Renal cortex interstitium (tissue), 11 donors: ENCODE data around the gene PRKRIP1. TPM values are rescaled to one million over a fixed set of nuclear protein-coding genes. Genes with fewer than 3 reads are reported as not detected.
"Not testable (repeated sequence)": the region's sequence is repeated elsewhere in the genome, so short reads cannot be mapped to it uniquely, and the experiment has no call there.

Experiments used
- DNase-seq, 11 donors: peaks; one replicate each; pipeline ENCODE4 v3.0.0-alpha.2; 2013; ENCODE audit warnings: low read depth in 9 of 11, low spot score in 4 of 11; ENCODE audit errors: extremely low read depth in 1 of 11
- polyA plus RNA-seq, 3 donors: library from polyadenylated mRNA; unstranded; fragments of 120-200 nt; gene quantifications; one replicate each; pipeline ENCODE4 v1.2.1, GENCODE V29; 2013; ENCODE audit not compliant: insufficient read length in 3 of 3

Gene PRKRIP1
- polyA plus RNA-seq, 3 donors: 30.2 to 45.2 (median 39.9) TPM

DNA sequence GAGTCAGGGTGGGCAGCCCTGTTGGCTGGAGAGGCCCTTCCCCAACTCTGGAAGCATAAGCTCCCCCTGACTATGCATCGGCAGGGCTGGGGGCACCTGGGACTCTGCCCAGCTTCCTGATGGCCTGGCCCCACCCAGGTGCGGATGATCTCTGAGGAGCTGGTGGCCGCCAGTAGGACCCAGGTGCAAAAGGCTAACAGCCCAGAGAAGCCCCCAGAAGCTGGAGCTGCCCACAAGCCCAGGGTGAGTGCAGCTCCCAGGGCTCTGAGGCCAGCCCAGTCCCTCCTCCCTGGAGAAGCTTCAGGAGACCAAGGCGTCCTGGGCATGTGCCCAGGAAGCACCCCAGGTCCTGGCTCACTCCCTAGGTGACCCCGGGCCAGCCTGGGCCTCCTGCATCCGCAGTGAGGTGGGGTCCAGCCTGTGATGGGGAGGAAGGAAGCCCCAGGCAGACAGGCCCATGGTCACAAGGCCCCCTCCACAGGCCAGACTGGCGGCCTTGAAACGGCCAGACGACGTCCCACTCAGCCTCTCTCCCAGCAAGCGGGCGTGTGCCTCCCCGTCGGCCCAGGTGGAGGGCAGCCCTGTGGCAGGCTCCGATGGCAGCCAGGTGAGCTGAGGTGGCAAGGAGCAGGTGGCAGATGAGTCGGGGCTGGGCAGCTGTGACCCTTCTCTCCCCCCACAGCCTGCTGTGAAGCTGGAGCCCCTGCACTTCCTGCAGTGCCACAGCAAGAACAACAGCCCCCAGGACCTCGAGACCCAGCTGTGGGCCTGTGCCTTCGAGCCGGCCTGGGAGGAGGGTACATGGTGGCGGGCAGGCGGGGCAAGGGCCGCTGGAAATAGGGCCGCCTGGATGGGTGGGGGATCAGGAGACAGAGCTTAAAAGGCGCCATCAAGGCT is 71.7 kb downstream of the PRKRIP1 start:
- no peak for DNase-seq

DNA sequence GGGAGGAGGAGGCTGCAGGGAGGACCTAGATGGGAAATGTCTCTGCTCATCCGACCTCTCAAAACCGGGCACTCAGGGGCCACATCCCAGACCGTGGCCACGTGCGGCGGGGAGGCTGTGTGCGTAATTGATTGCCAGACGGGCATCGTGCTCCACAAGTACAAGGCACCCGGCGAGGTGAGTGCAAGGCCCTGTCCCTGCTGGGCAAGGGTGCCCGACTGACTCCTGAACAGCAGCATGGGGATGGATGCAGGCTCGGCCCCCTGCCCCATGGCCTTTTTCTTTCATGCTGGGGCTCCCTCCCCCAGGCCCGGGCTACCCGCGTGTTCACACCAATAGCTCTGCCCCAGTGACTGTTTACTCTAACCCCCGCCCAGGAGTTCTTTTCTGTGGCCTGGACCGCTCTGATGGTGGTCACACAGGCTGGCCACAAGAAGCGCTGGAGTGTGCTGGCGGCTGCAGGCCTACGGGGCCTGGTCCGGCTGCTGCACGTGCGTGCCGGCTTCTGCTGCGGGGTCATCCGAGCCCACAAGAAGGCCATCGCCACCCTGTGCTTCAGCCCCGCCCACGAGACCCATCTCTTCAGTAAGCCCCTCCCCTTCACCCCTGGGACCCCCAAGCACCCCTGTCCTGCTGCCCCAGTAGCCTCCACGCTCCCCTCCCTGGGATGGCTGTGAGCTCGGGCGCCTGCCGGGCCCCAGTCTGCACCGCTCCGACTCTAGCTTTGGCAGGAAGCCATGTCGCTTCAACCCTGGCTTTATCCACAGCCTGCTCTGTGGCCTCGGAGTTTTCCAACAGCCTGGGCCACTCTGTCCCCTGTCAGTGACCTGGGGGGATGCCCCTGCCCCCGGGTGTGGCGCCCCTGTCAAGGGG is 72.6 kb downstream of the PRKRIP1 start:
- no peak for DNase-seq

DNA sequence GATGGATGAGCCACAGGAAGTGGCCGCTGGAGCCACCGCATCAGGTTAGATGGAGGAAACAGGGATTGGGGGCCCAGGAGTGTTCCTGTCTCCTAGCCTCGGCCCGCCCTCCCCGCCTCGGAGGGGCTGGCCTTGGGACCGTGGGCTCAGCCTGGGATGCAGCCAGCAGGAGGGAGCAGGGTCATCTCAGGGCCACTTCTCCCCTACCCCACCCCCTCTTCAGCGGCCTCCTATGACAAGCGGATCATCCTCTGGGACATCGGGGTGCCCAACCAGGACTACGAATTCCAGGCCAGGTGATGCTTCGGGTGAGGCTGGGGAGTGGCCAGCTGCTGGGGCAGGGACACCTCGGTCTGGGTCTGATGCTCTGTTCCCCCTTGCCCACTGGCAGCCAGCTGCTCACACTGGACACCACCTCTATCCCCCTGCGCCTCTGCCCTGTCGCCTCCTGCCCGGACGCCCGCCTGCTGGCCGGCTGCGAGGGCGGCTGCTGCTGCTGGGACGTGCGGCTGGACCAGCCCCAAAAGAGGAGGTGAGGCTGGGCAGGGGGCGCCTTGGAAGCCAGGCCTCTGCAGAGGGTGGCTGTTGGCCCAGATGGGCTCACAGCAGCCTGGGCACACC is 73.3 kb downstream of the PRKRIP1 start:
- no peak for DNase-seq

DNA sequence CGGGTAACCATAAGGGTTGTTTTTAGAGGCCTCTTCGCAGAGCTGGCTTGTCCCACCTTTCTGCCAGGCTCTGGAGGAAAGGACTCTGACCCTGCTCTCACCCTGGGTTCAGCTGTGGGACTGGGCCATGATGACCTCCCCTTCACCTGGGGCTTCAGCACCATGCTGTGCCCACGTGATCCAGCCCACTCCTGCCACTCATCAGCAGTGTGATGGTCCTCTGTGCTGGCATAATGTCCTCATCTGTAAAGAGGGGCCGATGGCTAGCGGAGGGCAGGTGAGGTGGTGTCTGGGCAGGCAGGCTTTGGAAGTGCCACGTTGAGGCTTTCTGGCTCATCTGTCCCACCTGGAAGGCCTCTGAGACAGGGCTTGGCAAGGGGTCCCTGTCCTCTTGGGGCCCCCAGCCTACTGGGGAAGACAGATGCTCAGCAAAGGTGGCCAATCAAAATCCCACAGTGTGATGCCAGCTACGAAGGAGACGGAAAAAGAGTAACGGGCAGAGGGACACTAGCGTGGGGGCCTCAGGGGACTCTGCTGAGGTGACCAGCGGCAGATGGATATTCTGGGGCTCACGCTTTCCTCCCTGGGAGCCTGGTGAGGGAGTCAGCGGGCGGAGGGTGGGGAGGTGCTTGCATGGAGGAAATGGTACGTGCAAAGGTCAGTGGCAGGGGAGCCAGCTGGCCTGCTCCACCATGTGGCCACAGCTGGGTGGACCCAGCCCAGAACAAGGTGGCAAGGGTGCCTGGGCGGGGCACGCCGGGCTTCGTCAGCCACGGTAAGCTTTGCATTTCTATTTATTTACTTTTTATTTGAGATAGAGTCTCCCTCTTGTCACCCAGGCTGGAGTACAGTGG is 74.0 kb downstream of the PRKRIP1 start:
- no peak for DNase-seq

DNA sequence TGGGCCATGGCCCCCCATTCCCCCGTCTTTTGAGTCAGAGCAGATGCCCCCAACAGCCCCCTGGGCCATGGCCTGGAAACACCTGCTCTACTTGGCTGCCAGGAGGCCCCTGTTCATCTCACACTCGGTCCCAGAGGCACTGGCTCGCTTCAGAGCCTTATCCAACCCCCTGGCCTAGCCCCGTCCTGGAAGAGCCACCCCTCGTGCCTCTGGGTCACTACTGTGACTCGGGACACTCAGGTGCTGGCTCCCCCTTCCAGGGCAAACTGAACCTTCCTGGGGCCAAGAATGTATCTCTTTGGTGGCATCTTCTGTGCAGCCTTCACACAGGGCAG is 75.6 kb downstream of the PRKRIP1 start:
- no peak for DNase-seq

DNA sequence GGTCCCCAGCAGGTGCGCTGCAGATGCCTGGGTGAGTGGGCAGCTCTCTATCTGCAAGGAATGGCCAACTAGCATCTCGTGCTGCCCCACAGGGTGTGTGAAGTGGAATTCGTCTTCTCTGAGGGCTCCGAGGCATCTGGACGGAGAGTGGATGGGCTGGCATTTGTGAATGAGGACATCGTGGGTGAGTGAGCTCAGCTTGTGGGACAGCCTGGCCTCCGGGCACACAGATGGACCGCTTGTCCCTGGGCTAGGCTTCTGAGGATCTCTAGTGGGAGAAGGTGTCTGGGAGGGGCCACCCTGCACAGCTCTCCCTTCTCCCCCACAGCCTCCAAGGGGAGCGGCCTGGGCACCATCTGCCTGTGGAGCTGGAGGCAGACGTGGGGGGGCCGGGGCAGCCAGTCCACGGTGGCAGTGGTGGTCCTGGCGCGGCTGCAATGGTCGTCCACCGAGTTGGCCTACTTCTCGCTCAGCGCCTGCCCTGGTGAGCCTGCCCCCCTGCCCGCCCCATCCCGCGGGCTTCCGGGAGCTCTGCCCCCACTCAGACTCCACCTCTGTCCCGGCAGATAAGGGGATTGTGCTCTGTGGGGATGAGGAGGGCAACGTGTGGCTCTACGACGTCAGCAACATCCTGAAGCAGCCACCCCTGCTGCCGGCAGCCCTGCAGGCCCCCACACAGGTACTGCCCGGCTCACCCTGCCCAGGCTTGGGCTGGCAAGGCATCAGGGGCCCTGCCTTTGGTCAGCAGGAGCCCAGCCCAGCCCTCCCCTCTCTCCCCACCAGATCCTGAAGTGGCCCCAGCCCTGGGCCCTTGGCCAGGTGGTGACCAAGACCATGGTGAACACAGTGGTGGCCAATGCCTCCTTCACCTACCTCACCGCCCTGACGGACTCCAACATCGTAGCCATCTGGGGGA is 76.2 kb downstream of the PRKRIP1 start:
- no peak for DNase-seq

DNA sequence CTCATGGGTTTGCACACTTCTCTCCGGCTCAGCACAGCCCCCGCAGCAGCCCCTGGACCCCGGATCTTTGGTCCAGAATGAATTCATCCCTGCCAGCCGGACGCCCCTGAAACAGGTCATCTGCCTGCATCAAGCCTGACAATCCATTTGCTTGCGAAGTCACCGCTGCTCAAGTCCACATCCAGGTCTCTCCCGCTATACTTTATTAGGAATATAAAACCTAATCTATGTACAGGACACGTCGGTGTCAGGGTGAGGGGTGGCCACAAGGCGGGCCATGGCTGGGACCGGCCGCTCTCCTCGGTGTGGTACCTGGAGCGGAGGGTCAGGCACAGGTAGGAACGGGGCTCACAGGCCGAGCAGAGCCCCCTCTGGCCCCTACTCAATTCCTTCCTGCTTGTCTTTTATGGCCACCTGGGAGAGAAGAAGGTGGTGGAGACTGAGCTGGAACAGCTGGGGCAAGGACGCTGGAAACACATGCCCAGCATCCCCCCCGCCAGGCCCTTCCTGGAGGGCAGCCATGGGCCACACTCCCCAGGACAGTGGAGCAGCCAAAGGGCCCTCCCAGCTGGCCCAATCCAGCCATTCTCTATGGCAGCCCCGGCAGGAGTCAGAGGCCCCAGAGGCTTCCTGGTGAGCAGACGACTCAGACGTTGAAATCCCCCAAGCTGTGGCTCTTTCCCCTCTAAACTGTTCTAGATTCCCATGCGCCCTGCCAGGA is 77.3 kb downstream of the PRKRIP1 start:
- DNase-seq: no peak

DNA sequence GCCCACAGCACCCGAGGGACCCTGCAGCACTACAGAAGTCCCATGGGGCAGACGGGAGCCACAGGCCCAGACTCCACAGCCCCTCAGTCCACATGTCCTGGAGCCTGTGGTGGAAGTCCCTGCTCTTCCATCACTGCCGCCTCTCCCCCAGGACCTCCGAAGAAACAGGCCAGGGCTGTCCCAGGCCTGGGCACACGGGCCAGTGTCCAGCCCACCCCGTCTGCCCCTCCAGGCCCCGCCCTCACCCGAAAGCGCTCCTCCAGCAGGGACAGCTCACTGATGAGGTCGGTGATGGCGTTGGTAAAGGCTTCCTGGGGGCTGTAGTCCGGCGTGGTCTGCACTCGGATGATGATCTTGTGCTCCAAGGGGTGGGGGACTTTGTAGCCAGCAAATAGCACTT is 78.0 kb downstream of the PRKRIP1 start:
- not testable (repeated sequence) for DNase-seq

DNA sequence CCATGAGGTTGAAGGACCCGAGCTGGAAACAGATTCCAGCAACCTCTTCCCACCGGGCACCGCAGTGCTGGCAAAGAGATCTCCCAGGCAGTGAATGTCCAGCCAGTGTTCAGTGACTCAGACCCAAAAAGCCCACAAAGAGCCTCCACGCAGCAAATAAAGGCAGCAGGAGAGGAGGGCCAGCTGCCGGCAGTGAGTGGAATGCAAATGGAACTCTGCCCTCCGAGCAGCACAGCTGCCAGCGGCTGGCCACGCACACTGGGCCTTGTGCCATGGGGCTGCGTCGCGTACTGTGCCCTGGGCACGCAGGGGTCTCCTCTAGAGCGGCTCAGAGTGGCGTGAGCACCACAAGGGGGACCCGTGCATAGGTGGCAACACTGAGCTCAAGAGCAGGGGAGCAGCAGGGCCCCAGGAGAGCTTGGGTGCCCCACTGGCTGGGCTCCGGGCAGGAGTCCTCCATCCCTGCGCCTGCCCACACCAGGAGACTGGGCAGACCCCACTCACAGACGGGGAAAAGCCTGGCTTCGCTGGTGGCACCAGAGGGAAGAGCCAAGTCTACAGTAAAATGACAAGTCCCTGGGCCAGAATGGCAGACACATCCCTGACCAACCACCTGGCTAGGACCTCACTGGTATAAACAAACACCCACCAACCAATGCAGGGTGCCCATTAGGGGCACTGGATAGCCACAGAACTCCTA is 78.7 kb downstream of the PRKRIP1 start:
- not testable (repeated sequence) for DNase-seq

Other genes with a start within 250 kb of the PRKRIP1 start
- 1 to 10 TPM; 4.1 to 5.3 (median 4.2) TPM for gene SH2B2, start 109.5 kb upstream of the PRKRIP1 start, polyA plus RNA-seq
- 1 to 10 TPM in 1 of 3 donors, not detected in 2; 2.9 TPM for gene SPDYE6, start 39.9 kb upstream of the PRKRIP1 start, polyA plus RNA-seq
- 10 to 100 TPM; 15.1 to 25.8 (median 24.1) TPM for gene ORAI2, start 37.2 kb downstream of the PRKRIP1 start, polyA plus RNA-seq
- gene ALKBH4, start 68.5 kb downstream of the PRKRIP1 start, polyA plus RNA-seq: 10 to 100 TPM; 10.6 to 13.3 (median 12.9) TPM
- gene LRWD1, start 68.6 kb downstream of the PRKRIP1 start, polyA plus RNA-seq: 10 to 100 TPM; 17.3 to 23.2 (median 21.9) TPM
- gene POLR2J, start 82.6 kb downstream of the PRKRIP1 start, polyA plus RNA-seq: 10 to 100 TPM; 22.4 to 32.7 (median 32.0) TPM
- 10 to 100 TPM in 1 of 3 donors, 1 to 10 TPM in 2; 4.7 to 24.9 (median 8.4) TPM for gene RASA4B, start 121.4 kb downstream of the PRKRIP1 start, polyA plus RNA-seq
- 10 to 100 TPM in 2 of 3 donors, 1 to 10 TPM in 1; 3.6 to 14.3 (median 13.7) TPM for gene UPK3BL2, start 147.3 kb downstream of the PRKRIP1 start, polyA plus RNA-seq
- gene SPDYE2, start 154.9 kb downstream of the PRKRIP1 start, polyA plus RNA-seq: 1 to 10 TPM; 3.2 to 5.6 (median 4.5) TPM
- 10 to 100 TPM; 80.1 to 91.8 (median 80.8) TPM for gene POLR2J3, start 176.2 kb downstream of the PRKRIP1 start, polyA plus RNA-seq
- 10 to 100 TPM; 27.6 to 56.1 (median 30.8) TPM for gene RASA4, start 220.4 kb downstream of the PRKRIP1 start, polyA plus RNA-seq
- 10 to 100 TPM in 2 of 3 donors, 1 to 10 TPM in 1; 3.8 to 12.4 (median 11.8) TPM for gene UPK3BL1, start 246.4 kb downstream of the PRKRIP1 start, polyA plus RNA-seq